Measurements from ENCODE around the gene MKRN3.

The MKRN3 gene

DNA sequence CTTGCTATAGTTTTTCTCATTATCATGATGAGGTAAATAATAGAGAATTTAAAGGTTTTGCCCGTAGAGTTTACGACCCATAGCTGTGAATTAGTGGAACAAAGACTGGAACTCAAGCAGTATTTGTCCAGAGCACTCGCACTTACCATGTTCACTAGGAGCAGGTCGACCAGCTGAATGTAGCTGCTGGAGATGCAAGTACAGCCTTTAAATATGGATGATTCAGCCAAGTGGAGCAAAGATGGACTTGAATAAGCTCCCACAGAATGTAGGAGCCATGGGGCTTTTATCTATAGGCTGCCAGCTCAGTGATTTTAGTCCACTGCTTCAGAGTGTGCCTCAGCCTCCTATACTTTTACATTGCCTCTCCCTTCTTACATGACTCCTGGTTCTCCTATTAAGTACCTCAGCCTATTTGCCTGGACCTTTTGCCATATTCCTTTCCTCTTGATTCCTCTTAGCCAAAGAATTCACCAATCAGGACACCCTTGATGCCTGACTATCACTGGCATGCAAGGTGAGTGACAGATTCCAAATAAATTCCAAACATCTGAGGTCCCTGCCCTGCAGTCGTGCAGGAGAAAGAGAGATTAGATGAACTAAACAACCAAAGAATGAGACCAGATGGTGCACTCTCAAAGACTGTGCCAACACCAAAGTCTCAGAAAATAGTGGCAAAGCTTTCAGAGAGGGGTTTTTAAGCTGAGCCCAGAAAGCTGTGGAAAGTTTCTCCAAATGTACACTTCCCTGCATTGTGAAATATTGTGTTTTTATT is 3.9 kb downstream of the MKRN3 start:
- Mint-ChIP-seq H3K27ac (no peak overlapping the region), H3K27me3 (ENCODE audit: low read depth) (no peaks in the 10 kb centered on the region), H3K4me1 (no peaks in the 10 kb centered on the region), H3K9me3 (peaks cover 11% of the 10 kb centered on the region), H3K36me3 (ENCODE audit: low read depth) (no peaks in the 10 kb centered on the region), H3K4me3 (no peak overlapping the region)
- TF ChIP-seq, protein P1, sequence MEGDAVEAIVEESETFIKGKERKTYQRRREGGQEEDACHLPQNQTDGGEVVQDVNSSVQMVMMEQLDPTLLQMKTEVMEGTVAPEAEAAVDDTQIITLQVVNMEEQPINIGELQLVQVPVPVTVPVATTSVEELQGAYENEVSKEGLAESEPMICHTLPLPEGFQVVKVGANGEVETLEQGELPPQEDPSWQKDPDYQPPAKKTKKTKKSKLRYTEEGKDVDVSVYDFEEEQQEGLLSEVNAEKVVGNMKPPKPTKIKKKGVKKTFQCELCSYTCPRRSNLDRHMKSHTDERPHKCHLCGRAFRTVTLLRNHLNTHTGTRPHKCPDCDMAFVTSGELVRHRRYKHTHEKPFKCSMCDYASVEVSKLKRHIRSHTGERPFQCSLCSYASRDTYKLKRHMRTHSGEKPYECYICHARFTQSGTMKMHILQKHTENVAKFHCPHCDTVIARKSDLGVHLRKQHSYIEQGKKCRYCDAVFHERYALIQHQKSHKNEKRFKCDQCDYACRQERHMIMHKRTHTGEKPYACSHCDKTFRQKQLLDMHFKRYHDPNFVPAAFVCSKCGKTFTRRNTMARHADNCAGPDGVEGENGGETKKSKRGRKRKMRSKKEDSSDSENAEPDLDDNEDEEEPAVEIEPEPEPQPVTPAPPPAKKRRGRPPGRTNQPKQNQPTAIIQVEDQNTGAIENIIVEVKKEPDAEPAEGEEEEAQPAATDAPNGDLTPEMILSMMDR (IDR thresholded peaks at IDR 0.05; ENCODE audit: unreplicated experiment in 3 of 3): no peak

DNA sequence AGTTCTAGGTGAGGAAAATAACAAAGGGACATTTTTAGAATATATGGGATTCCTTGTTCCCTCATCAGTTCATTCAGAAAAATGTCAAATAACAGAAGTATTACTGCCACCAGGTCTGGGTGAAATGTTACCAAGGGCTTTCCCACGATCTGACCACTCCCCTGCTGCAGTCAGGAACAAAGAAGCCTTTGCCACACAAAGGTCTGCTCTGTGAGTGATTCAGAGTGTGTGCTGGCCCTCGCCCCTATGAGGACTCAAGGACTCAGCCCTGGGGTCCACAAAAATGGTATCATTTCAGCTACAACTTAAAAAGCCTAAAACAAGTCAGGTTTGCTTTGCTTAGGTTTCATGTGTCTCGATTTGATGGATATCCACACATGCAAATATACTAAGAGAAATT is 5.0 kb downstream of the MKRN3 start:
- Mint-ChIP-seq H3K9me3 (peaks cover 2% of the 10 kb centered on the region), H3K27me3 (ENCODE audit: low read depth) (no peaks in the 10 kb centered on the region), H3K4me3 (no peak overlapping the region), H3K4me1 (no peaks in the 10 kb centered on the region), H3K36me3 (ENCODE audit: low read depth) (no peaks in the 10 kb centered on the region), H3K27ac (no peak overlapping the region)
- TF ChIP-seq, protein P1 (IDR thresholded peaks at IDR 0.05; ENCODE audit: unreplicated experiment in 3 of 3): no peak

DNA sequence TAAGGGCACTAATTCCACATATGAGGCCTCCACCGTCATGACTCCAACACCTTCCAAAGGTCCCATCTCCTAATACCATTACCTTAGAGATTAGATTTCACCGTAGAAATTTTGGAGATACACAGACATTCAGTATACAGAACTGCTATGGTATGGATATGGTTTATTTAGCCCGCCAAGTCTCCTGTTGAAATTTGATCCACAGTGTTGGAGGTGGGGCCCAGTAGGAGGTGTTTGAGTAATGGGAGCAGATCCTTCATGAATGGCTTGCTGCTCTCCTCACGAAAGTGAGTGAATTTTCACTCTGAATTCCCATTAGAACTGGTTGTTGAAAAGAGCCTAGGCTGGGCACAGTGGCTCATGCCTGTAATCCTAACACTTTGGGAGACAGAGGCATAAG is 7.4 kb downstream of the MKRN3 start:
- Mint-ChIP-seq H3K4me1 (no peaks in the 10 kb centered on the region), H3K9me3 (peaks cover 2% of the 10 kb centered on the region), H3K27me3 (ENCODE audit: low read depth) (no peaks in the 10 kb centered on the region), H3K4me3 (no peak overlapping the region), H3K27ac (no peak overlapping the region), H3K36me3 (ENCODE audit: low read depth) (no peaks in the 10 kb centered on the region)
- TF ChIP-seq, protein P1 (IDR thresholded peaks at IDR 0.05; ENCODE audit: unreplicated experiment in 3 of 3): no peak

DNA sequence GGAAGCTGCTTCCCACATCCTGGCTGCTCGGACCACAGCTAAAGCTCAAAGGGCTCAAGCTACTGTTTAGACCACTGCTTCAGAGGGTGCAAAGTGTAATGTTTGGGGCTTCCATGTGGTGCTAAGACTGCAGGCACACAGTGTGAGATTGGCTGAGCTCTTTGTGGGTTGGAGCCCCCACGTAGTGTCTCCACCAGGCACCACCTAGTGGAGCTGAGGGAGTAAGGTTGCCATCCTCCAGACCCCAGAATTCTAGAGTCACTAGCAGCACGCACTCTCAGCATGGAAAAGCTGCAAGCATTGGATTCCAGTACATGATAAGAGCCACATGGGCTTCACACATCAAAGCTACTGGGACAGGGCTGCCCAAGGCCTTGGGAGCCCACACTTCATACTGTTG is 9.3 kb downstream of the MKRN3 start:
- Mint-ChIP-seq H3K27me3 (ENCODE audit: low read depth) (no peaks in the 10 kb centered on the region), H3K36me3 (ENCODE audit: low read depth) (no peaks in the 10 kb centered on the region), H3K9me3 (peaks cover 2% of the 10 kb centered on the region), H3K27ac (no peak overlapping the region), H3K4me1 (no peaks in the 10 kb centered on the region), H3K4me3 (no peak overlapping the region)
- TF ChIP-seq, protein P1 (IDR thresholded peaks at IDR 0.05; ENCODE audit: unreplicated experiment in 3 of 3): no peak

DNA sequence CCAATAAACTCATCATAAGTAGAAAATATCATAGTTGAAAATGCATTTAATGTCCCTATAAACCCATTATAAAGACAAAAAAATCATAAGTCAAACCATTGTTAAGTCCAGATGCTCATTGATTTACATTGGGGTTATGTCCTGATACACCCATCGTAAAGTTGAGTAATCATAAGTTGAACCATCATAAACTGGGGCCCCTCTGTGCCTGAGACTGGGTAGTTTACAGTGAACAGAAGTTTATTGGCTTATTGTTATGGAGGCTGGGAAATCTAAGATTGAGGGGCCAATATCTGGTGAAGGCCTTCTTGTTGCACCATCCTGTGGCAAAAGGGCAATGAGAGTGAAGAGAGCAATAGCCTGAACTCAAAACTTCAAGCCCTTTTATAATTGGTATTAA is 10.6 kb downstream of the MKRN3 start:
- Mint-ChIP-seq H3K4me1 (no peaks in the 10 kb centered on the region), H3K4me3 (no peak overlapping the region), H3K9me3 (peaks cover 2% of the 10 kb centered on the region), H3K27ac (no peak overlapping the region), H3K27me3 (ENCODE audit: low read depth) (no peaks in the 10 kb centered on the region), H3K36me3 (ENCODE audit: low read depth) (no peaks in the 10 kb centered on the region)
- TF ChIP-seq, protein P1 (IDR thresholded peaks at IDR 0.05; ENCODE audit: unreplicated experiment in 3 of 3): no peak

DNA sequence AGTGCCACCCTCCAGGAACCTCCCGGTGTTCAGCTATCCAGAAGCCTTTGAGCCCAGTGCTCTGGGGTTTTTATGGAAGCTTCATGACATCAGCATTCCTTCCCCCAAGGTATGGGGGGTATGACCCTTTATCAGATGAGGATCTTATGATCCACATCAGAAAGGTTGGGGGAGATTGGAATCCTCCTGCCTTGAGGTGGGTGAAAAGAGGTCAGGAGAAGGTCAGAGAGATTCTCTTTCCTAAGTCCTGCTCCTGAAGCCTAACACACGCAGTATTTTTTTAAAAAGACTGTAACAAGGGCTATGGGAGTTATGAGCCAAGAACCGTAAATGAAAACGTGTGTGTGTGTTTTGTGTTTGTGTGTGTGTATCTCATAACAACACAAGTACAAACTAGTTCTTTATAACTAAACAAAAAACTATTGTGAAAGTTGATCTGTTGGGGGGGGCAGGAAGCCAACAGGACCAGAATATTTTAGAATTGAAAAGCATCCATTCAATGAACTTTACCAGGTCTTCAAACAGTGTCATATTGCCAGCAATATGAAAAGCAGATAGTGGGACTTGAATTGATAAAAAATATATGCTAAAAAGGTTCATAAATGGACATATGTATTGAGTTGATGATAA is 13.2 kb downstream of the MKRN3 start:
- Mint-ChIP-seq H3K27me3 (ENCODE audit: low read depth) (no peaks in the 10 kb centered on the region), H3K4me3 (no peak overlapping the region), H3K27ac (no peak overlapping the region), H3K4me1 (no peaks in the 10 kb centered on the region), H3K9me3 (peaks cover 2% of the 10 kb centered on the region), H3K36me3 (ENCODE audit: low read depth) (no peaks in the 10 kb centered on the region)
- TF ChIP-seq, protein P1 (IDR thresholded peaks at IDR 0.05; ENCODE audit: unreplicated experiment in 3 of 3): no peak
